WTC11 (cell line): ENCODE results near the gene FAM53C. TPM values are rescaled to one million over a fixed set of nuclear protein-coding genes. Genes with fewer than 3 reads are reported as not detected.

Experiments
- ATAC-seq: fragments of 200-7000 bp; cut with Tn5 transposase; 2 replicates; pipeline ENCODE4 v1.10.0; 2021; ENCODE audit warnings: mild to moderate bottlenecking, moderate library complexity
- CTCF ChIA-PET: fragments of 300-600 bp; sonication (Branson Sonifier 250); formaldehyde crosslinking; loops from one replicate; lab custom pipeline; 2021; ENCODE audit warnings: antibody characterized with exemption; lab: Charles Lee
- POLR2A ChIA-PET: fragments of 350-600 bp; sonication (Branson Sonifier 250); formaldehyde crosslinking; loops from one replicate; lab custom pipeline; 2021; ENCODE audit warnings: antibody characterized with exemption; lab: Charles Lee
- DNase-seq: peaks from one replicate; pipeline ENCODE4 v3.0.0; 2021; ENCODE audit warnings: low spot score
- H3K27ac Mint-ChIP-seq: 2 replicates; pipeline ENCODE4 v1.8.0; 2021; ENCODE audit warnings: mixed read lengths
- H3K27me3 Mint-ChIP-seq: 2 replicates; pipeline ENCODE4 v1.8.0; 2021; ENCODE audit warnings: low read depth, mild to moderate bottlenecking, moderate library complexity, mixed read lengths
- H3K36me3 Mint-ChIP-seq: 2 replicates; pipeline ENCODE4 v1.8.0; 2021; ENCODE audit warnings: mixed read lengths
- H3K4me1 Mint-ChIP-seq: 2 replicates; pipeline ENCODE4 v1.8.0; 2022; ENCODE audit warnings: mixed read lengths
- H3K4me3 Mint-ChIP-seq: 2 replicates; pipeline ENCODE4 v1.8.0; 2021; ENCODE audit warnings: mild to moderate bottlenecking, moderate library complexity, mixed read lengths
- H3K9me3 Mint-ChIP-seq: 2 replicates; pipeline ENCODE4 v1.8.0; 2021; ENCODE audit warnings: mixed read lengths
- AFF4 ChIP-seq: sonication (generic); formaldehyde crosslinking; IDR thresholded peaks from 2 replicates; pipeline ENCODE4 v1.8.1; 2023; ENCODE audit warnings: mild to moderate bottlenecking, missing genetic modification reagents, borderline replicate concordance
- ATF2 ChIP-seq: sonication (generic); formaldehyde crosslinking; IDR thresholded peaks from 2 replicates; pipeline ENCODE4 v1.8.1; 2022; ENCODE audit warnings: low read depth, missing genetic modification reagents, borderline replicate concordance
- CREB1 ChIP-seq: sonication (generic); formaldehyde crosslinking; IDR thresholded peaks from 2 replicates; pipeline ENCODE4 v1.8.0; 2023; ENCODE audit warnings: mild to moderate bottlenecking, missing genetic modification reagents
- CREM ChIP-seq: sonication (generic); formaldehyde crosslinking; IDR thresholded peaks from 2 replicates; pipeline ENCODE4 v1.8.1; 2022; ENCODE audit warnings: mild to moderate bottlenecking, missing genetic modification reagents, moderate library complexity
- ELF4 ChIP-seq: sonication (generic); formaldehyde crosslinking; IDR thresholded peaks from 2 replicates; pipeline ENCODE4 v1.8.1; 2022; ENCODE audit warnings: low read depth, mild to moderate bottlenecking, moderate library complexity, missing genetic modification reagents
- ETV6 ChIP-seq: sonication (generic); formaldehyde crosslinking; IDR thresholded peaks from 2 replicates; pipeline ENCODE4 v1.8.1; 2022; ENCODE audit warnings: mild to moderate bottlenecking, missing genetic modification reagents
- FOXJ3 ChIP-seq: sonication (generic); formaldehyde crosslinking; IDR thresholded peaks from 2 replicates; pipeline ENCODE4 v1.9.0; 2021; ENCODE audit warnings: missing genetic modification reagents, mild to moderate bottlenecking, borderline replicate concordance
- FOXK1 ChIP-seq: sonication (generic); formaldehyde crosslinking; IDR thresholded peaks from 2 replicates; pipeline ENCODE4 v1.8.0; 2022; ENCODE audit warnings: mild to moderate bottlenecking, moderate library complexity, missing genetic modification reagents
- JAZF1 ChIP-seq: fragments of 250-450 bp; sonication (Bioruptor Pico); IDR thresholded peaks from 2 replicates; pipeline ENCODE4 v1.9.0; 2021; ENCODE audit warnings: moderate library complexity, mild to moderate bottlenecking, inconsistent platforms
- NR2C2 ChIP-seq: sonication (generic); formaldehyde crosslinking; IDR thresholded peaks from 2 replicates; pipeline ENCODE4 v1.8.0; 2022; ENCODE audit warnings: mild to moderate bottlenecking, missing genetic modification reagents
- OVOL2 ChIP-seq: fragments of 250-450 bp; sonication (Bioruptor Pico); IDR thresholded peaks from 2 replicates; pipeline ENCODE4 v1.9.0; 2021; ENCODE audit warnings: mild to moderate bottlenecking, borderline replicate concordance
- RORB ChIP-seq: fragments of 250-450 bp; sonication (Bioruptor Pico); IDR thresholded peaks from 2 replicates; pipeline ENCODE4 v1.9.0; 2021; ENCODE audit warnings: mild to moderate bottlenecking
- SOX15 ChIP-seq: fragments of 250-450 bp; sonication (Bioruptor Pico); IDR thresholded peaks from 2 replicates; pipeline ENCODE4 v1.9.0; 2021; ENCODE audit warnings: mild to moderate bottlenecking
- TCF7 ChIP-seq: sonication (generic); formaldehyde crosslinking; IDR thresholded peaks from 2 replicates; pipeline ENCODE4 v1.8.0; 2022; ENCODE audit warnings: mild to moderate bottlenecking, low read depth, missing genetic modification reagents, moderate library complexity
- USF2 ChIP-seq: sonication (generic); formaldehyde crosslinking; IDR thresholded peaks from 2 replicates; pipeline ENCODE4 v1.8.1; 2023; ENCODE audit warnings: mild to moderate bottlenecking, missing genetic modification reagents, moderate library complexity
- ZNF121 ChIP-seq: sonication (generic); formaldehyde crosslinking; IDR thresholded peaks from 2 replicates; pipeline ENCODE4 v1.8.0; 2023; ENCODE audit warnings: missing genetic modification reagents
- ZNF423 ChIP-seq: fragments of 250-450 bp; sonication (Bioruptor Pico); IDR thresholded peaks from 2 replicates; pipeline ENCODE4 v2.1.2; 2022; ENCODE audit warnings: mild to moderate bottlenecking, moderate library complexity
- ZNF425 ChIP-seq: fragments of 250-450 bp; sonication (Bioruptor Pico); conservative IDR thresholded peaks from 2 replicates; pipeline ENCODE4 v1.9.0; 2021; ENCODE audit warnings: mild to moderate bottlenecking
- ZNF532 ChIP-seq: fragments of 250-450 bp; sonication (Bioruptor Pico); IDR thresholded peaks from 2 replicates; pipeline ENCODE4 v1.9.0; 2021; ENCODE audit warnings: mild to moderate bottlenecking, borderline replicate concordance
- ZSCAN18 ChIP-seq: fragments of 250-450 bp; sonication (Bioruptor Pico); IDR thresholded peaks from 2 replicates; pipeline ENCODE4 v2.1.2; 2022; ENCODE audit warnings: mild to moderate bottlenecking, moderate library complexity
- total RNA-seq: library from RNA; stranded (reverse); gene quantifications from 3 replicates; pipeline ENCODE4 v1.2.3, GENCODE V29; 2021

Gene FAM53C
- total RNA-seq, 1 experiment from 2014 or later = 51.3 TPM

- TF ChIP-seq ZNF532 (CRISPR knock-in tag) (no peak), ETV6 (CRISPR knock-in tag) (no peak), AFF4 (CRISPR knock-in tag) (no peak), CREM (CRISPR knock-in tag) (no peak), OVOL2 (CRISPR knock-in tag) (no peak), SOX15 (CRISPR knock-in tag) (no peak), USF2 (CRISPR knock-in tag) (no peak), CREB1 (CRISPR knock-in tag) (no peak), NR2C2 (CRISPR knock-in tag) (no peak)
These were observed 8.8 kb downstream of the FAM53C start (continued) for GRCh38 chr5:138346889-138347288.

GRCh38 chr5:138349852-138350562 lies 11.9 kb downstream of the FAM53C start:
- ChIA-PET POLR2A (interaction anchor here (1.6 kb wide), 1 partner anchor 12 kb away, joined by 4 read pairs; the partner anchor contains the start of gene FAM53C), CTCF (interaction anchor here (0.9 kb wide), 1 partner anchor 18 kb away, joined by 3 read pairs; the partner anchor contains the start of gene CDC25C)
- Mint-ChIP-seq H3K4me1 (peaks cover 15% of the 10 kb centered on the region), H3K9me3 (peaks cover 10% of the 10 kb centered on the region), H3K4me3 (no peak overlapping the region), H3K36me3 (peaks cover 41% of the 10 kb centered on the region), H3K27ac (peak overlapping the region; percentile 50), H3K27me3 (no peaks in the 10 kb centered on the region)
- ATAC-seq (no peak), DNase-seq (no peak)
- no peak for TF ChIP-seq JAZF1 (CRISPR knock-in tag)
- no peak for TF ChIP-seq OVOL2 (CRISPR knock-in tag)
- no peak for TF ChIP-seq ATF2 (CRISPR knock-in tag)
- TF ChIP-seq ZNF121 (CRISPR knock-in tag) = no peak
- no peak for TF ChIP-seq TCF7
- TF ChIP-seq FOXK1 (CRISPR knock-in tag) = no peak
- no peak for TF ChIP-seq ZNF423 (CRISPR knock-in tag)
- no peak for TF ChIP-seq USF2 (CRISPR knock-in tag)
- no peak for TF ChIP-seq ZNF425
- no peak for TF ChIP-seq RORB
- no peak for TF ChIP-seq FOXJ3
- no peak for TF ChIP-seq ZSCAN18 (CRISPR knock-in tag)
- TF ChIP-seq ELF4 (CRISPR knock-in tag) = no peak
